Fibroblast of lung (primary cell): ENCODE measurements around the gene VIPAS39. TPM values are rescaled to one million over a fixed set of nuclear protein-coding genes. Genes with fewer than 3 reads are reported as not detected.

ENCODE experiments used
- DNase-seq, 2 donors: peaks; one replicate each; pipeline versions ENCODE4 v3.0.0 to v3.0.0-alpha.2; 2010; ENCODE audit warnings: low read depth in 2 of 2
- H2AFZ ChIP-seq: 2 replicates; pipeline ENCODE4 v1.5.1; 2012; ENCODE audit warnings: low read length, control low read depth, inconsistent platforms
- H3K27ac ChIP-seq: 2 replicates; pipeline ENCODE4 v1.5.1; 2011; ENCODE audit warnings: low read length, control low read depth; ENCODE audit not compliant: insufficient read depth
- H3K27me3 ChIP-seq: 2 replicates; pipeline ENCODE4 v1.5.1; 2011; ENCODE audit warnings: mild to moderate bottlenecking, low read length; ENCODE audit not compliant: control insufficient read depth, insufficient read depth
- H3K36me3 ChIP-seq: 2 replicates; pipeline ENCODE4 v1.5.1; 2011; ENCODE audit warnings: low read length; ENCODE audit not compliant: control insufficient read depth, insufficient read depth
- H3K4me1 ChIP-seq: 2 replicates; pipeline ENCODE4 v1.5.1; 2011; ENCODE audit warnings: low read length; ENCODE audit not compliant: control insufficient read depth, insufficient read depth; ENCODE audit errors: extremely low read depth
- H3K4me2 ChIP-seq: 2 replicates; pipeline ENCODE4 v1.5.1; 2011; ENCODE audit warnings: low read length, control low read depth; ENCODE audit not compliant: insufficient read depth; ENCODE audit errors: extremely low read depth
- H3K4me3 ChIP-seq, 4 experiments: fragments of 200-600 bp in 1 of 4; sonication (generic) in 1 of 4; replicated peaks in 1 of 4; 2 replicates each; pipeline ENCODE4 v1.5.1; 2011 to 2016; ENCODE audit warnings: low read length in 4 of 4, low read depth in 3 of 4, mild to moderate bottlenecking in 3 of 4, control low read depth in 2 of 4, inconsistent platforms in 1 of 4, mixed read lengths in 1 of 4; ENCODE audit not compliant: insufficient read depth in 1 of 4; ENCODE audit errors: control extremely low read depth in 1 of 4
- H3K79me2 ChIP-seq: 2 replicates; pipeline ENCODE4 v1.5.1; 2012; ENCODE audit warnings: mild to moderate bottlenecking, low read length, inconsistent platforms; ENCODE audit not compliant: control insufficient read depth, insufficient read depth
- H3K9ac ChIP-seq: 2 replicates; pipeline ENCODE4 v1.5.1; 2011; ENCODE audit warnings: mild to moderate bottlenecking, low read length, control low read depth; ENCODE audit not compliant: insufficient read depth
- H3K9me3 ChIP-seq: 2 replicates; pipeline ENCODE4 v1.5.1; 2012; ENCODE audit warnings: low read depth, low read length; ENCODE audit not compliant: control insufficient read depth, insufficient read depth
- H4K20me1 ChIP-seq: 2 replicates; pipeline ENCODE4 v1.5.1; 2011; ENCODE audit warnings: low read length; ENCODE audit not compliant: control insufficient read depth, insufficient read depth; ENCODE audit errors: extremely low read depth
- EZH2 ChIP-seq: IDR thresholded peaks from 2 replicates; pipeline ENCODE4 v1.5.1; 2012; ENCODE audit warnings: low read length, control low read depth, mild to moderate bottlenecking; ENCODE audit errors: missing control alignments
- polyA plus RNA-seq, 2 donors: library from polyadenylated mRNA; depleted of rRNA in 1 of 2; stranded (reverse) in 1 of 2; unstranded in 1 of 2; fragments of >200 nt; gene quantifications; 2 replicates each; pipeline ENCODE4 v1.2.1, GENCODE V29; 2011 to 2012; ENCODE audit warnings: missing spikeins in 1 of 2
- total RNA-seq: library from RNA; depleted of rRNA; stranded (reverse); fragments of >200 nt; gene quantifications from 2 replicates; pipeline ENCODE4 v1.2.1, GENCODE V29; 2014
- TF ChIP-seq, protein P1 (sequence below), 2 donors: IDR thresholded peaks in 1 of 2; conservative IDR thresholded peaks in 1 of 2; 1 replicate in 1 of 2; 2 replicates in 1 of 2; pipeline ENCODE4 v1.5.1; 2011 to 2012; ENCODE audit warnings: low read length in 2 of 2, control low read depth in 1 of 2, inconsistent platforms in 1 of 2, low read depth in 1 of 2, mild to moderate bottlenecking in 1 of 2

The VIPAS39 gene
- total and polyA plus RNA-seq, 2 donors (not counting 1 experiment from before 2014, with no cell fraction given): 28.1 to 28.2 TPM

DNA sequence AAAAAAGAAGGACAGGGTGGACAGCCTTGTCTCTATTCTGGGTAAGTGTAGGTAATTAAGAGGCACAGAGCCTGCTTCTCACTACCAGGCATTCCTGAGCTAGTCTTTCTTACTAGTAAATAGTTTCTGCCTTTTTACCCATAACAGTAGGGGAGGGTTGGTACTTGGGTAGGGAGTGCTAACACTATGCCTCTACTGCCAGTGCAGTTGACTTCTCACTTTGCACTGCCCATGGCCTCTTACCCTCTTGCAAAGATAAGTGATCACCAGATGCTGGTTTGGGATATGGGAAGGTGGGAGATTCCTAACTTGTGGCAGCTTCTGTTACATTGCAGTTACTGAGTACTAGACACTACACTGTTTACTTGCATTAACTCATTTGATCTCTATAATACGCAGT, 12.1 kb upstream of the VIPAS39 start:
- no peak for DNase-seq
- Histone ChIP-seq H3K36me3 (peaks cover 7% of the 10 kb centered on the region), H3K27me3 (peaks cover 3% of the 10 kb centered on the region), H4K20me1 (no peaks in the 10 kb centered on the region), H3K79me2 (no peaks in the 10 kb centered on the region), H3K9ac (no peak overlapping the region), H2AFZ (no peak overlapping the region), H3K4me2 (no peak overlapping the region), H3K4me1 (no peaks in the 10 kb centered on the region), H3K27ac (no peak overlapping the region), H3K4me3 (no peak overlapping the region), H3K9me3 (no peaks in the 10 kb centered on the region)
- no peak for TF ChIP-seq EZH2
- TF ChIP-seq, protein P1, sequence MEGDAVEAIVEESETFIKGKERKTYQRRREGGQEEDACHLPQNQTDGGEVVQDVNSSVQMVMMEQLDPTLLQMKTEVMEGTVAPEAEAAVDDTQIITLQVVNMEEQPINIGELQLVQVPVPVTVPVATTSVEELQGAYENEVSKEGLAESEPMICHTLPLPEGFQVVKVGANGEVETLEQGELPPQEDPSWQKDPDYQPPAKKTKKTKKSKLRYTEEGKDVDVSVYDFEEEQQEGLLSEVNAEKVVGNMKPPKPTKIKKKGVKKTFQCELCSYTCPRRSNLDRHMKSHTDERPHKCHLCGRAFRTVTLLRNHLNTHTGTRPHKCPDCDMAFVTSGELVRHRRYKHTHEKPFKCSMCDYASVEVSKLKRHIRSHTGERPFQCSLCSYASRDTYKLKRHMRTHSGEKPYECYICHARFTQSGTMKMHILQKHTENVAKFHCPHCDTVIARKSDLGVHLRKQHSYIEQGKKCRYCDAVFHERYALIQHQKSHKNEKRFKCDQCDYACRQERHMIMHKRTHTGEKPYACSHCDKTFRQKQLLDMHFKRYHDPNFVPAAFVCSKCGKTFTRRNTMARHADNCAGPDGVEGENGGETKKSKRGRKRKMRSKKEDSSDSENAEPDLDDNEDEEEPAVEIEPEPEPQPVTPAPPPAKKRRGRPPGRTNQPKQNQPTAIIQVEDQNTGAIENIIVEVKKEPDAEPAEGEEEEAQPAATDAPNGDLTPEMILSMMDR (conservative IDR thresholded peaks at IDR 0.05 in 1 of 2, IDR thresholded peaks at IDR 0.05 in 1 of 2; ENCODE audit: low read depth in 1 of 2, low read length in 2 of 2): no peak

DNA sequence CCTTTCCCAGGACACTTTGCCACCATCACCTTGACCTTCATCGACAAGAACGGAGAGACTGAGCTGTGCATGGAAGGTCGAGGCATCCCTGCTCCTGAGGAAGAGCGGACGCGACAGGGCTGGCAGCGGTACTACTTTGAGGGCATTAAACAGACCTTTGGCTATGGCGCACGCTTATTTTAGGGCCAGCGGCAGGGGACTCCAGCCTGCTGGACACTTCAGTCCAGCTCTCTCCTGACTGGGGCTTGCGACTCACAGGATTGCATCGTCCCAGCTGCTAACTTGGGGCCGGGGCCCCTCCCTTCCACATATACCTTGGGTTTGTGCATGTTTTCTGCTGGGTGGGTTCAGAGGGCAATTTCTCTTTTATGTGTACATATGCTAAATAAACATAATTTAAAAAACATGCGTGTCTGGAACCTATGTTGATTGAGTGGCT, 11.7 kb upstream of the VIPAS39 start:
- no peak overlapping the region for H3K4me2 ChIP-seq
- H3K79me2 ChIP-seq: no peaks in the 10 kb centered on the region
- no peak for TF ChIP-seq EZH2
- TF ChIP-seq, protein P1 (conservative IDR thresholded peaks at IDR 0.05 in 1 of 2, IDR thresholded peaks at IDR 0.05 in 1 of 2; ENCODE audit: low read depth in 1 of 2, low read length in 2 of 2): no peak
- H3K27me3 ChIP-seq: peaks cover 3% of the 10 kb centered on the region
- no peak overlapping the region for H3K9ac ChIP-seq
- H2AFZ ChIP-seq: no peak overlapping the region
- H3K36me3 ChIP-seq: peaks cover 10% of the 10 kb centered on the region
- H3K9me3 ChIP-seq: no peaks in the 10 kb centered on the region
- H3K4me1 ChIP-seq: no peaks in the 10 kb centered on the region
- no peak for DNase-seq
- no peak overlapping the region for H3K27ac ChIP-seq
- no peak overlapping the region for H3K4me3 ChIP-seq
- no peaks in the 10 kb centered on the region for H4K20me1 ChIP-seq

DNA sequence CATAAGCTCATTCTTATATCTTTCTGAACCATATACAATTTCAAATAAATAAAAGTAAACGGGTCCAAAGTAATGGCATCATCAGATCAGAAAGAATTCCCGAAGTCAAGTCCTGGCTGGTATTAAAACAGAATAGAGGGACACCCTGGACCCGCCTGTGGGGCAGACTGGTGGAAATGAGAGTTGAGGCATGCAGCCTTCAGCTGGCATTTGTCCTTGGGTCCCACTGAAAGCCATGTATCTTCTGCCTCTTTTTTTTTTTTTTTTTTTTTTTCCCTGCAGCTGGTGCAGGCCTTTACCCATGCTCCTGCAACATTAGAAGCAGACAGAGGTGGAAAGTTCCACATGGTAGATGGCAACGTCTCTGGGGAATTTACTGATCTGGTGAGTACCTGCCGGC, 10.4 kb upstream of the VIPAS39 start:
- Histone ChIP-seq H3K4me1 (no peaks in the 10 kb centered on the region), H2AFZ (no peak overlapping the region), H3K27me3 (no peaks in the 10 kb centered on the region), H4K20me1 (no peaks in the 10 kb centered on the region), H3K9ac (no peak overlapping the region), H3K9me3 (no peaks in the 10 kb centered on the region), H3K4me3 (no peak overlapping the region), H3K36me3 (peaks cover 16% of the 10 kb centered on the region), H3K79me2 (no peaks in the 10 kb centered on the region), H3K4me2 (no peak overlapping the region), H3K27ac (no peak overlapping the region)
- no peak for DNase-seq
- TF ChIP-seq EZH2: no peak
- TF ChIP-seq, protein P1 (conservative IDR thresholded peaks at IDR 0.05 in 1 of 2, IDR thresholded peaks at IDR 0.05 in 1 of 2; ENCODE audit: low read depth in 1 of 2, low read length in 2 of 2): no peak
